KMS-11 (cell line): ENCODE data around the gene DAO.
"Not testable (repeated sequence)": the region's sequence is repeated elsewhere in the genome, so short reads cannot be mapped to it uniquely, and the experiment has no call there.

Source experiments
- H2AFZ ChIP-seq: fragments of 200-600 bp; sonication (generic); 2 replicates; pipeline ENCODE4 v1.6.1; 2016; ENCODE audit warnings: antibody characterized with exemption, mixed run types, low read depth
- H3K27ac ChIP-seq: fragments of 200-600 bp; sonication (generic); 2 replicates; pipeline ENCODE4 v1.6.1; 2016; ENCODE audit warnings: mild to moderate bottlenecking, mixed run types
- H3K27me3 ChIP-seq: fragments of 200-600 bp; sonication (generic); 2 replicates; pipeline ENCODE4 v1.6.1; 2017; ENCODE audit warnings: mild to moderate bottlenecking, low read depth, mixed run types, moderate library complexity; ENCODE audit not compliant: insufficient read depth
- H3K36me3 ChIP-seq: fragments of 200-600 bp; sonication (generic); 2 replicates; pipeline ENCODE4 v1.6.1; 2017; ENCODE audit warnings: mild to moderate bottlenecking, mixed run types; ENCODE audit not compliant: insufficient read depth
- H3K4me1 ChIP-seq: fragments of 200-600 bp; sonication (generic); 2 replicates; pipeline ENCODE4 v1.6.1; 2016; ENCODE audit warnings: mild to moderate bottlenecking, low read depth, mixed run types; ENCODE audit not compliant: poor library complexity, severe bottlenecking
- H3K4me2 ChIP-seq: fragments of 200-600 bp; sonication (generic); 2 replicates; pipeline ENCODE4 v1.7.0; 2016; ENCODE audit warnings: mild to moderate bottlenecking, mixed run types
- H3K4me3 ChIP-seq: fragments of 200-600 bp; sonication (generic); IDR thresholded peaks from 2 replicates; pipeline ENCODE4 v1.6.1; 2017; ENCODE audit warnings: low read depth, low read length, mixed read lengths; ENCODE audit not compliant: insufficient read depth
- H3K79me2 ChIP-seq: fragments of 200-600 bp; sonication (generic); 2 replicates; pipeline ENCODE4 v1.6.1; 2016; ENCODE audit warnings: low read depth, mixed run types; ENCODE audit not compliant: insufficient read depth
- H3K9ac ChIP-seq: fragments of 200-600 bp; sonication (generic); 2 replicates; pipeline ENCODE4 v1.6.1; 2016; ENCODE audit warnings: mild to moderate bottlenecking, mixed run types
- H4K20me1 ChIP-seq: fragments of 200-600 bp; sonication (generic); 2 replicates; pipeline ENCODE4 v1.6.1; 2016; ENCODE audit warnings: mild to moderate bottlenecking, mixed run types; ENCODE audit not compliant: insufficient read depth
- TF ChIP-seq, protein P1 (sequence below): fragments of 200-600 bp; sonication (generic); conservative IDR thresholded peaks from 2 replicates; pipeline ENCODE4 v1.6.1; 2017; ENCODE audit warnings: low read depth, mild to moderate bottlenecking, antibody characterized with exemption, low read length, moderate library complexity, mixed read lengths

The DAO gene

DNA sequence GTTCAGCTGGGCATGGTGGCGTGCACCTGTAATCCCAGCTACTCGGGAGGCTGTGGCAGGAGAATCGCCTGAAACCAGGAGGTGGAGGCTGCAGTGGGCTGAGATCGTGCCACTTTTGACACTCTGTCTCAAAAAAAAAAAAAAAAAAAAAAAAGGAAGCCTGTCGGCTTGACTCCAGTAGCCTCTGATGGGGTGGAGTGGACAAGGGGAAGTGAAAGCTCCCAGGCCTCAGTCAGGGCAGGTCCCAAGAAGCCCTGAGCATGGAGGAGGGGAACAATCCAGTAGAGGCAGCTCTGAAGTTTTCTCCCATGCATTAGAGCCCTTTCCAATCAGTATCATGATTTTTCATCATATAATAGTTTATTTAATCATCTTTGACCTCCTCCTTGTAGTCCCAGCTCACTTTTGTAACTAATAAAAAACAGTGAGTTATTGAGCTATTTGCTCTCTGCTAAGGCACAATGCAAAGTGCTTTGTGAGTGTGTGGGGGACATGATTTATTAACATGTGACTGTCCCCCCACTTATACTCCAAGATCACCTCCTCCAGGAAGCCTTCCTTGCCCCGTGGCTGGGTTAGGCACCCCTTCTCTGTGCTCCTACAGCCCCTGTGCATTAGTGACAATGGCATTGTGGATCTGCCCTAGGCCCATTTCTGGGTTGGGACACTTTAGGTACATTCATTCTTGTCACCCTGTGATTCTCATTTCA, 17.9 kb upstream of the DAO start:
- Histone ChIP-seq H3K4me1 (peaks cover 4% of the 10 kb centered on the region), H2AFZ (no peak overlapping the region), H3K27me3 (no peaks in the 10 kb centered on the region), H3K9ac (no peak overlapping the region), H3K27ac (no peak overlapping the region), H3K4me3 (no peak overlapping the region), H4K20me1 (no peaks in the 10 kb centered on the region), H3K79me2 (no peaks in the 10 kb centered on the region), H3K4me2 (no peak overlapping the region), H3K36me3 (no peaks in the 10 kb centered on the region)
- TF ChIP-seq, protein P1, sequence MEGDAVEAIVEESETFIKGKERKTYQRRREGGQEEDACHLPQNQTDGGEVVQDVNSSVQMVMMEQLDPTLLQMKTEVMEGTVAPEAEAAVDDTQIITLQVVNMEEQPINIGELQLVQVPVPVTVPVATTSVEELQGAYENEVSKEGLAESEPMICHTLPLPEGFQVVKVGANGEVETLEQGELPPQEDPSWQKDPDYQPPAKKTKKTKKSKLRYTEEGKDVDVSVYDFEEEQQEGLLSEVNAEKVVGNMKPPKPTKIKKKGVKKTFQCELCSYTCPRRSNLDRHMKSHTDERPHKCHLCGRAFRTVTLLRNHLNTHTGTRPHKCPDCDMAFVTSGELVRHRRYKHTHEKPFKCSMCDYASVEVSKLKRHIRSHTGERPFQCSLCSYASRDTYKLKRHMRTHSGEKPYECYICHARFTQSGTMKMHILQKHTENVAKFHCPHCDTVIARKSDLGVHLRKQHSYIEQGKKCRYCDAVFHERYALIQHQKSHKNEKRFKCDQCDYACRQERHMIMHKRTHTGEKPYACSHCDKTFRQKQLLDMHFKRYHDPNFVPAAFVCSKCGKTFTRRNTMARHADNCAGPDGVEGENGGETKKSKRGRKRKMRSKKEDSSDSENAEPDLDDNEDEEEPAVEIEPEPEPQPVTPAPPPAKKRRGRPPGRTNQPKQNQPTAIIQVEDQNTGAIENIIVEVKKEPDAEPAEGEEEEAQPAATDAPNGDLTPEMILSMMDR: no peak

DNA sequence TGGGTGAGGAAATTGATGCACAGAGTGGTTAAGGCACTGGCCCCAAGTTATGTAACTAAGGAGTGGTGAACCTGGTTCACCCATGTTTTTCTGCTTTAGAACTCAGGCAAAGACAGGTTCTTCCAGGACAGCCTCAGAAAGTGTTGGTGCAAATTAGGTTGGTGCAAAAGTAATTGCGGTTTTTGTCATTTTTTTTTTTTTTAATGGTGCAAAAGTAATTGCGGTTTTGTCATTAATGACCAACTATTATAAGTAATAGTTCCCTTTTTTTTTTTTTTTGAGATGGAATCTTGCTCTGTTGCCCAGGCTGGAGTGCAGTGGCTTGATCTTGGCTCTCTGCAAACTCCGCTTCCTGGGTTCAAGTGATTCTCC, 17.3 kb upstream of the DAO start:
- H3K27me3 ChIP-seq: no peaks in the 10 kb centered on the region
- TF ChIP-seq, protein P1: no peak
- H3K4me3 ChIP-seq: no peak overlapping the region
- H4K20me1 ChIP-seq: no peaks in the 10 kb centered on the region
- no peak overlapping the region for H3K9ac ChIP-seq
- no peaks in the 10 kb centered on the region for H3K79me2 ChIP-seq
- no peak overlapping the region for H3K4me2 ChIP-seq
- H2AFZ ChIP-seq: no peak overlapping the region
- peaks cover 4% of the 10 kb centered on the region for H3K4me1 ChIP-seq
- H3K36me3 ChIP-seq: no peaks in the 10 kb centered on the region
- H3K27ac ChIP-seq: no peak overlapping the region

DNA sequence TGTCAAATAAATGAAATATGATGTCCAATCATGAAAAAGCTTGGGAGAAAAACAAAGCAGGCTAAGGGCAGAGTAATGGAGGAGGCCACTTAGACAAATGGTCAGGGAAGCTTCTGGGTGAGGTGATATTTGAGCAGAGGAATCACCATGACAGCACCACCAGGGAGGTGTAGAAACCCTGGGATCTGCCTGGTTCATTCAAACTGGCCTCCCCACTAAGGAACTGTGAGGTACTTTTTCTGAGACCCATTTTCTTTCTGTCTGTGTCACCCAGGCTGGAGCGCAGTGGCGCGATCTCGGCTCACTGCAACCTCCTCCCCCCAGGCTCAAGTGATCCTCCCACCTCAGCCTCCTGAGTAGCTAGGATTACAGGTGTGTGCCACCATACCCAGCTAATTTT, 14.7 kb upstream of the DAO start:
- Histone ChIP-seq H2AFZ (no peak overlapping the region), H3K27me3 (no peaks in the 10 kb centered on the region), H3K27ac (no peak overlapping the region), H3K4me3 (no peak overlapping the region), H3K9ac (no peak overlapping the region), H3K4me2 (no peak overlapping the region), H3K36me3 (no peaks in the 10 kb centered on the region), H3K79me2 (no peaks in the 10 kb centered on the region), H3K4me1 (no peaks in the 10 kb centered on the region), H4K20me1 (no peaks in the 10 kb centered on the region)
- TF ChIP-seq, protein P1: no peak

DNA sequence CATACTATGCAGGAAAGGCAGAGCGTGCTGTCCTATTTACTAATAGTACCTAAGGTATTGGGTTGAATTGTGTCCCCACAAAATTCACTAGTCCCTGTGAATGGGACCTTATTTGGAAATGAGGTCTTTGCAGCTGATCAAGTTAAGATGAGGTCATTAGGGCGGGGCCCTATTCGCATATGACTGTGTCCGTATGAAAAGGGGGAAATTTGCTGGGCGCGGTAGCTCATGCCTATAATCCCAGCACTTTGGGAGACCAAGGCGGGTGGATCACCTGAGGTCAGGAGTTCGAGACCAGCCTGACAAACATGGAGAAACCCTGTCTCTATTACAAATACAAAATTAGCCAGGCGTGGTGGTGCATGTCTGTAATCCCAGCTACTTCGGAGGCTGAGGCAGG, 13.8 kb upstream of the DAO start:
- H3K36me3 ChIP-seq, H3K79me2 ChIP-seq, H3K27me3 ChIP-seq, H3K4me3 ChIP-seq, H2AFZ ChIP-seq, H3K4me2 ChIP-seq, H3K4me1 ChIP-seq, H3K27ac ChIP-seq, H3K9ac ChIP-seq, H4K20me1 ChIP-seq: not testable (repeated sequence)

DNA sequence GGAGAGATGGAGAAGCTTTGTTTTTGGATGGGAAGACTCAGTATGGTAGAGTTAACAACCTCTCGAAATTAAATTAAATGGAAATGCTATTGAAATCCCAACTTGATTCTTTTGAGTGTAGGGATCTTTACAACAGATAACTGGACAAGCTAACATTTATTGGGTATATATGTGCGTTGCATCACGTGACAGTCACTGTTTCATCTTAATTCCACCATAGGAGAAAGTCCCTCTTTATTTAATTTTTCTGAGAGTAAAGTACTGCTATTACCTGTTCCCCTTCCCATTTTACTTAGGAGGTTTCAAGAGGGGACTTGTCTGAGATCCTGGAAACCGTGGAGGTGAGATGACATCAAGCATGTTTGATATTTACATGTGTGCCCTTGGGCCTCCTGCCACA, 11.1 kb upstream of the DAO start:
- Histone ChIP-seq H3K36me3 (no peaks in the 10 kb centered on the region), H2AFZ (no peak overlapping the region), H3K27ac (no peak overlapping the region), H4K20me1 (no peaks in the 10 kb centered on the region), H3K4me1 (no peaks in the 10 kb centered on the region), H3K4me2 (no peak overlapping the region), H3K9ac (no peak overlapping the region), H3K79me2 (no peaks in the 10 kb centered on the region), H3K27me3 (no peaks in the 10 kb centered on the region), H3K4me3 (no peak overlapping the region)
- TF ChIP-seq, protein P1: no peak
